NT2/D1 (cell line): Measurements from ENCODE around the gene SKIDA1.
"Not testable (repeated sequence)": the region's sequence is repeated elsewhere in the genome, so short reads cannot be mapped to it uniquely, and the experiment has no call there.

Experiments used
- DNase-seq: peaks from one replicate; pipeline ENCODE4 v3.0.0-alpha.2; 2011; ENCODE audit warnings: low read depth, low spot score
- H3K27me3 ChIP-seq: 2 replicates; pipeline ENCODE4 v1.6.0; 2011; ENCODE audit warnings: mild to moderate bottlenecking; ENCODE audit not compliant: insufficient read length, insufficient read depth
- H3K36me3 ChIP-seq: 2 replicates; pipeline ENCODE4 v1.6.1; 2011; ENCODE audit warnings: mild to moderate bottlenecking, low read length, mixed read lengths; ENCODE audit not compliant: insufficient read depth, insufficient read length
- H3K4me1 ChIP-seq: 2 replicates; pipeline ENCODE4 v1.5.1; 2011; ENCODE audit not compliant: insufficient read depth, insufficient read length
- H3K4me3 ChIP-seq: 2 replicates; pipeline ENCODE4 v1.5.1; 2011; ENCODE audit warnings: low read depth; ENCODE audit not compliant: insufficient read length
- H3K9ac ChIP-seq: 2 replicates; pipeline ENCODE4 v1.6.0; 2011; ENCODE audit warnings: low read depth; ENCODE audit not compliant: insufficient read length
- H3K9me3 ChIP-seq: 2 replicates; pipeline ENCODE4 v1.5.1; 2011; ENCODE audit warnings: mild to moderate bottlenecking, low read length; ENCODE audit not compliant: insufficient read depth
- SUZ12 ChIP-seq: IDR thresholded peaks from 2 replicates; pipeline ENCODE4 v1.6.1; 2011; ENCODE audit not compliant: insufficient read length, insufficient read depth; ENCODE audit errors: extremely low read depth
- YY1 ChIP-seq: IDR thresholded peaks from 2 replicates; pipeline ENCODE4 v1.6.1; 2011; ENCODE audit not compliant: insufficient read length, insufficient read depth
- ZNF274 ChIP-seq: IDR thresholded peaks from 2 replicates; pipeline ENCODE4 v1.6.1; 2011; ENCODE audit warnings: mild to moderate bottlenecking, low read depth, low read length

Gene SKIDA1

GRCh38 chr10:21536874-21537273, 11.4 kb upstream of the SKIDA1 start:
- peaks cover 44% of the 10 kb centered on the region for H3K36me3 ChIP-seq

GRCh38 chr10:21535976-21536375, 10.5 kb upstream of the SKIDA1 start:
- H3K36me3 ChIP-seq: peaks cover 36% of the 10 kb centered on the region
- not testable (repeated sequence) for H3K27me3 ChIP-seq, DNase-seq, H3K4me1 ChIP-seq, H3K9me3 ChIP-seq
- H3K4me3 ChIP-seq: peak overlapping the region; percentile 60
- H3K9ac ChIP-seq: peak overlapping the region; percentile 85

More at GRCh38 chr10:21536874-21537273, 11.4 kb upstream of the SKIDA1 start:
- TF ChIP-seq ZNF274 (no peak), SUZ12 (no peak), YY1 (no peak)
- no peak for DNase-seq
- H3K4me1 ChIP-seq: no peaks in the 10 kb centered on the region
- H3K9ac ChIP-seq: no peak overlapping the region
- H3K9me3 ChIP-seq: no peaks in the 10 kb centered on the region
- no peaks in the 10 kb centered on the region for H3K27me3 ChIP-seq
- H3K4me3 ChIP-seq: no peak overlapping the region

GRCh38 chr10:21535494-21535965, 10.0 kb upstream of the SKIDA1 start:
- no peak for DNase-seq
- Histone ChIP-seq H3K4me3 (peak overlapping the region; percentile 60), H3K27me3 (no peaks in the 10 kb centered on the region), H3K9ac (peak overlapping the region; percentile 85), H3K9me3 (no peaks in the 10 kb centered on the region), H3K4me1 (no peaks in the 10 kb centered on the region), H3K36me3 (peaks cover 31% of the 10 kb centered on the region)
- TF ChIP-seq YY1: no peak
- TF ChIP-seq SUZ12: no peak

GRCh38 chr10:21534604-21535493, 9.4 kb upstream of the SKIDA1 start:
- Histone ChIP-seq H3K4me3 (peak overlapping the region; percentile 80), H3K4me1 (no peaks in the 10 kb centered on the region), H3K9ac (peak overlapping the region; percentile 88), H3K27me3 (no peaks in the 10 kb centered on the region), H3K9me3 (no peaks in the 10 kb centered on the region), H3K36me3 (peaks cover 25% of the 10 kb centered on the region)
- DNase-seq: no peak
- no peak for TF ChIP-seq ZNF274
- no peak for TF ChIP-seq SUZ12

GRCh38 chr10:21534280-21534586, 8.8 kb upstream of the SKIDA1 start:
- TF ChIP-seq SUZ12 (no peak), YY1 (no peak), ZNF274 (no peak)
- Histone ChIP-seq H3K27me3 (no peaks in the 10 kb centered on the region), H3K9ac (peak overlapping the region; percentile 88), H3K4me3 (peak overlapping the region; percentile 80), H3K9me3 (no peaks in the 10 kb centered on the region), H3K36me3 (peaks cover 21% of the 10 kb centered on the region), H3K4me1 (no peaks in the 10 kb centered on the region)
- no peak for DNase-seq

GRCh38 chr10:21533467-21534279, 8.2 kb upstream of the SKIDA1 start, which contains the start of gene MLLT10:
Gene MLLT10 (plus strand): TSS chr10:21534232. CDS start chr10:21534645, 413 bp downstream.
- no peaks in the 10 kb centered on the region for H3K9me3 ChIP-seq
- TF ChIP-seq YY1: no peak
- no peak for TF ChIP-seq SUZ12
- TF ChIP-seq ZNF274: no peak
- H3K27me3 ChIP-seq: no peaks in the 10 kb centered on the region
- H3K4me3 ChIP-seq: peak within 1 kb of the TSS; percentile 80
- peaks cover 16% of the 10 kb centered on the region for H3K36me3 ChIP-seq
- no peaks in the 10 kb centered on the region for H3K4me1 ChIP-seq
- H3K9ac ChIP-seq: peak within 1 kb of the TSS; percentile 88
- DNase-seq: peak; percentile 91
